A673 (cell line): ENCODE results near the gene DPY19L3. TPM values are rescaled to one million over a fixed set of nuclear protein-coding genes. Genes with fewer than 3 reads are reported as not detected.
"Not testable (repeated sequence)": the region's sequence is repeated elsewhere in the genome, so short reads cannot be mapped to it uniquely, and the experiment has no call there.

Experiments used
- BruUV-seq: library from RNA; stranded (reverse); fragments of 400-500 nt; replicated peaks from 2 replicates; lab custom pipeline; 2021; lab: Mats Ljungman, UMichigan
- CTCF ChIA-PET: fragments of 300-600 bp; sonication (Branson Sonifier 250); formaldehyde crosslinking; loops from one replicate; lab custom pipeline; 2022; ENCODE audit warnings: antibody characterized with exemption; lab: Charles Lee
- POLR2A ChIA-PET: fragments of 300-600 bp; sonication (Branson Sonifier 250); formaldehyde crosslinking; loops from one replicate; lab custom pipeline; 2022; ENCODE audit warnings: antibody characterized with exemption; ENCODE audit not compliant: low non-redundant PET; lab: Charles Lee
- DNase-seq: peaks from one replicate; pipeline ENCODE4 v3.0.0-alpha.2; 2015; ENCODE audit warnings: low spot score
- H3K27ac ChIP-seq: fragments of 200-600 bp; sonication (generic); 2 replicates; pipeline ENCODE4 v1.5.1; 2016; ENCODE audit warnings: mixed run types, low read depth, mild to moderate bottlenecking, mixed read lengths, antibody characterized with exemption, low read length; ENCODE audit not compliant: poor library complexity, severe bottlenecking
- H3K27me3 ChIP-seq: fragments of 200-600 bp; sonication (generic); replicated peaks from 2 replicates; pipeline ENCODE4 v1.6.1; 2017; ENCODE audit warnings: mixed run types, low read depth, mild to moderate bottlenecking, mixed read lengths, antibody characterized with exemption, low read length; ENCODE audit not compliant: insufficient read depth, poor library complexity
- H3K36me3 ChIP-seq: fragments of 200-600 bp; sonication (generic); 2 replicates; pipeline ENCODE4 v1.6.1; 2016; ENCODE audit warnings: mixed run types, mild to moderate bottlenecking, mixed read lengths, antibody characterized with exemption, low read length; ENCODE audit not compliant: insufficient read depth, poor library complexity, severe bottlenecking
- H3K4me1 ChIP-seq: fragments of 200-600 bp; sonication (generic); 2 replicates; pipeline ENCODE4 v1.6.1; 2017; ENCODE audit warnings: mixed run types, mild to moderate bottlenecking, mixed read lengths, antibody characterized with exemption, low read length; ENCODE audit not compliant: insufficient read depth, poor library complexity, severe bottlenecking
- H3K4me3 ChIP-seq: fragments of 200-600 bp; sonication (generic); 2 replicates; pipeline ENCODE4 v1.5.1; 2016; ENCODE audit warnings: low read depth, mixed run types, mild to moderate bottlenecking, mixed read lengths, low read length; ENCODE audit not compliant: poor library complexity, severe bottlenecking
- H3K9me3 ChIP-seq: fragments of 200-600 bp; sonication (generic); 2 replicates; pipeline ENCODE4 v1.6.1; 2016; ENCODE audit warnings: mixed run types, low read depth, mild to moderate bottlenecking, mixed read lengths, antibody characterized with exemption, low read length; ENCODE audit not compliant: poor library complexity, severe bottlenecking
- CTCF ChIP-seq: fragments of 300-800, 200-600 bp; sonication (generic); conservative IDR thresholded peaks from 2 replicates; pipeline ENCODE4 v1.5.1; 2017; ENCODE audit warnings: low read depth, mild to moderate bottlenecking, antibody characterized with exemption, low read length, moderate library complexity, mixed read lengths
- EZH2 ChIP-seq: fragments of 200-600 bp; sonication (generic); IDR thresholded peaks from 2 replicates; pipeline ENCODE4 v1.6.1; 2017; ENCODE audit warnings: borderline replicate concordance, low read depth, mild to moderate bottlenecking, mixed read lengths, antibody characterized with exemption, low read length; ENCODE audit not compliant: poor library complexity, severe bottlenecking
- intact Hi-C: fragments of 100-400 bp; cut with micrococcal nuclease; formaldehyde crosslinking; loops from one replicate; pipeline ENCODE4 v1.10.0; 2022; ENCODE audit not compliant: unreplicated experiment
- total RNA-seq: library from RNA; stranded (reverse); gene quantifications from 2 replicates; pipeline ENCODE4 v1.2.3, GENCODE V29; 2021

DPY19L3 gene
- total RNA-seq, 1 experiment from 2014 or later, result 70.5 TPM

- H3K27ac ChIP-seq, H3K27me3 ChIP-seq, DNase-seq, BruUV-seq, H3K4me3 ChIP-seq, CTCF ChIA-PET, H3K9me3 ChIP-seq, intact Hi-C loops, POLR2A ChIA-PET, H3K4me1 ChIP-seq: not testable (repeated sequence)
- peak; percentile 42 for TF ChIP-seq CTCF
- H3K36me3 ChIP-seq, result peaks cover 23% of the 10 kb centered on the region
Observed at GRCh38 chr19:32377088-32377487, 28.5 kb upstream of the DPY19L3 start.

GRCh38 chr19:32380269-32380668, 25.3 kb upstream of the DPY19L3 start:
- intact Hi-C loops, result no loop called here
- peaks cover 29% of the 10 kb centered on the region for H3K36me3 ChIP-seq
- no TSS peak for BruUV-seq
- ChIA-PET CTCF (no interaction called here), POLR2A (no interaction called here)
- no peaks in the 10 kb centered on the region for H3K9me3 ChIP-seq
- no peak for DNase-seq
- TF ChIP-seq EZH2 (no peak), CTCF (no peak)
- H3K4me1 ChIP-seq, result no peaks in the 10 kb centered on the region
- H3K27ac ChIP-seq, result no peak overlapping the region
- H3K27me3 ChIP-seq, result no peaks in the 10 kb centered on the region
- no peak overlapping the region for H3K4me3 ChIP-seq

- intact Hi-C loops, result no loop called here
- POLR2A ChIA-PET, result no interaction called here
Observed at GRCh38 chr19:32387701-32388392, 17.7 kb upstream of the DPY19L3 start.

More at GRCh38 chr19:32387701-32388392, 17.7 kb upstream of the DPY19L3 start:
- Histone ChIP-seq H3K36me3 (peaks cover 30% of the 10 kb centered on the region), H3K27ac (no peak overlapping the region), H3K4me1 (peaks cover 2% of the 10 kb centered on the region), H3K4me3 (no peak overlapping the region), H3K27me3 (no peaks in the 10 kb centered on the region), H3K9me3 (no peaks in the 10 kb centered on the region)
- TF ChIP-seq EZH2 (no peak), CTCF (no peak)
- CTCF ChIA-PET, result interaction anchor here (0.6 kb wide), 1 partner anchor 182 kb away, joined by 6 read pairs; no protein-coding TSS in a partner anchor
- peak; percentile 6 for DNase-seq
- BruUV-seq, result no TSS peak
